DND-41 (cell line): Measurements from ENCODE around the gene CEACAM21.

ENCODE experiments used
- ATAC-seq: fragments of 200-7000 bp; cut with Tn5 transposase; 3 replicates; pipeline ENCODE4 v1.9.1; 2021; ENCODE audit warnings: low read depth; ENCODE audit not compliant: insufficient read depth
- DNase-seq: peaks from one replicate; pipeline ENCODE4 v3.0.0-alpha.2; 2020
- H2AFZ ChIP-seq: 2 replicates; pipeline ENCODE4 v1.6.0; 2012; ENCODE audit warnings: low read depth, low read length
- H3K27ac ChIP-seq: 2 replicates; pipeline ENCODE4 v1.5.1; 2012; ENCODE audit warnings: low read length, inconsistent platforms
- H3K27me3 ChIP-seq: fragments of 200-600 bp; sonication (generic); 2 replicates; pipeline ENCODE4 v1.6.0; 2012; ENCODE audit warnings: low read length, mild to moderate bottlenecking, inconsistent platforms; ENCODE audit not compliant: insufficient read depth, poor library complexity
- H3K36me3 ChIP-seq: 2 replicates; pipeline ENCODE4 v1.5.1; 2012; ENCODE audit warnings: low read length, inconsistent platforms; ENCODE audit not compliant: insufficient read depth
- H3K4me1 ChIP-seq: 2 replicates; pipeline ENCODE4 v1.5.1; 2012; ENCODE audit warnings: mild to moderate bottlenecking, low read length; ENCODE audit not compliant: insufficient read depth
- H3K4me2 ChIP-seq: 2 replicates; pipeline ENCODE4 v1.6.0; 2012; ENCODE audit warnings: mild to moderate bottlenecking, moderate library complexity, low read length, inconsistent platforms; ENCODE audit not compliant: insufficient read depth
- H3K4me3 ChIP-seq, 2 experiments: fragments of 200-600 bp in 1 of 2; shearing (Covaris generic) in 1 of 2; 2 replicates each; pipeline ENCODE4 v1.5.1; 2012 to 2016; ENCODE audit warnings: inconsistent platforms in 2 of 2, low read length in 2 of 2, mild to moderate bottlenecking in 2 of 2, low read depth in 1 of 2, moderate library complexity in 1 of 2
- H3K79me2 ChIP-seq: 2 replicates; pipeline ENCODE4 v1.6.0; 2012; ENCODE audit warnings: low read length, inconsistent platforms; ENCODE audit not compliant: insufficient read depth
- H3K9ac ChIP-seq: 2 replicates; pipeline ENCODE4 v1.6.0; 2012; ENCODE audit warnings: low read depth, mild to moderate bottlenecking, inconsistent platforms, low read length, moderate library complexity
- H3K9me3 ChIP-seq: 2 replicates; pipeline ENCODE4 v1.5.1; 2012; ENCODE audit warnings: low read length, moderate library complexity, mild to moderate bottlenecking, inconsistent platforms; ENCODE audit not compliant: insufficient read depth, severe bottlenecking
- H4K20me1 ChIP-seq: 2 replicates; pipeline ENCODE4 v1.6.0; 2012; ENCODE audit warnings: low read length; ENCODE audit not compliant: insufficient read depth
- CTCF ChIP-seq: IDR thresholded peaks from 2 replicates; pipeline ENCODE4 v1.5.1; 2012; ENCODE audit warnings: borderline replicate concordance, low read length, moderate library complexity, mild to moderate bottlenecking; ENCODE audit not compliant: poor library complexity, severe bottlenecking; ENCODE audit errors: extremely low read depth
- EZH2 ChIP-seq: IDR thresholded peaks from 3 replicates; pipeline ENCODE4 v1.6.1; 2012; ENCODE audit warnings: borderline replicate concordance, low read depth, mild to moderate bottlenecking, moderate library complexity, low read length, inconsistent platforms; ENCODE audit not compliant: severe bottlenecking

CEACAM21 gene

DNA sequence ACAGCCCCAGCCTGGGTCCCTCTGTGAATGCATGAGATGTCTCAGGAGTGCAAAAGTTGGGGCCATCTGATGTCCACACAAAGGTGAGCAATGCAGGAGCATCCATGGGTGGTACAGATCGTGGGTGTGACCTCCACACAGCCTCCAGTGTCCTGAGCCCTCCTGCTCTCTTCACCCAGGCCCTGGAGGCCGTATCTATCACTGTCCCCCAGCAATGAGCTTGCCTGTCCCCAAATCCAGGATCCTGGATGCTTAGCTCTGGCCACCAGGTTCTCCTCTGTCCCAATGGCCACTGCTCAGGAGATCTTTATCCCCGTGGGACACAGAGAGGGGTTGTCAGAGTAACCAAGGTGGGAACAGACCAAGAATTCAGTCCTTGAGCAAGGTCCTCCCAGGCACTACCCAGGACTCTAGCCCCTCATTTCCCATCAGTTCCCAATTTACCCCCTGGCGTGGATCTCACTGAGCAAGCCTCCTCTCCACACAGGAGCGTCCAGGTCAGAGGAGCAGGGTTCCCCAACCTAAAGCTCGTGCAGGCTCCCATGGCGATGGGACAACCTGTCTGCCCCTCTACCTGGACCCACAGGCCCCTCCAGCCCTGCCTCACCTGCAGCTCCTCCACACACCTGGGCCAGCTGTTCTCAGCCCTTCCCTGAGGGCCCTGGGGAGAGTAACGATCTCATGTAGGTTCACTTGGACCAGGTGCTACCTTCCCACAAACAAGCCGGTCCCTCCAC, 11.3 kb downstream of the CEACAM21 start:
- H3K4me2 ChIP-seq: no peak overlapping the region
- H3K4me3 ChIP-seq: no peak overlapping the region
- no peak overlapping the region for H3K27ac ChIP-seq
- TF ChIP-seq EZH2: no peak
- no peak for TF ChIP-seq CTCF
- no peaks in the 10 kb centered on the region for H3K27me3 ChIP-seq
- DNase-seq: no peak
- H3K9ac ChIP-seq: no peak overlapping the region
- no peaks in the 10 kb centered on the region for H3K4me1 ChIP-seq
- H3K36me3 ChIP-seq: no peaks in the 10 kb centered on the region
- ATAC-seq: no peak
- peaks cover 7% of the 10 kb centered on the region for H3K9me3 ChIP-seq
- peaks cover 17% of the 10 kb centered on the region; the same call in 1 of the 2 replicates for H4K20me1 ChIP-seq
- no peak overlapping the region for H2AFZ ChIP-seq
- H3K79me2 ChIP-seq: no peaks in the 10 kb centered on the region

DNA sequence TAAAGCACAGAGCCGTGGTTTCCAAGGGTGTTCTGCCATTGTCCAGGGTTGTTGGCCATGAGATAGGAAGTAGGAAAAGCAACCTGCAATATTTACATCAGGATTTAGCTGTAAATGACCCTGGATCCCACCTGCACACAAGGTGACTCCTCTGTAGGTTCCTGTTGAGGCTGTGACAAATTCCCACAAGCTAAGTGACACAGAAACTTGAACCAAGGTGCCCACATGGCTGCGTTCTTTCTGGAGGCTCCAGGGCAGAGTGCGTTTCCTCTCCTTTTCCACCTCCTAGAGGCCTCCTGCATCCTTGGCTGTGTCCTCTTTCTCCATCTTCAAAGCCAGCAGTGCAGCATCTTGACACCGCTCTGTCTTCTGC, 11.9 kb downstream of the CEACAM21 start:
- no peak overlapping the region for H2AFZ ChIP-seq
- TF ChIP-seq CTCF (no peak), EZH2 (no peak)
- no peaks in the 10 kb centered on the region for H3K79me2 ChIP-seq
- no peak overlapping the region for H3K4me3 ChIP-seq
- no peak for DNase-seq
- ATAC-seq: no peak
- peaks cover 4% of the 10 kb centered on the region for H3K9me3 ChIP-seq
- H3K27me3 ChIP-seq: no peaks in the 10 kb centered on the region
- H3K4me1 ChIP-seq: no peaks in the 10 kb centered on the region
- H4K20me1 ChIP-seq: peaks cover 18% of the 10 kb centered on the region; the same call in 1 of the 2 replicates
- H3K36me3 ChIP-seq: no peaks in the 10 kb centered on the region
- no peak overlapping the region for H3K9ac ChIP-seq
- H3K4me2 ChIP-seq: no peak overlapping the region
- no peak overlapping the region for H3K27ac ChIP-seq

- Histone ChIP-seq H3K27ac (no peak overlapping the region), H3K79me2 (no peaks in the 10 kb centered on the region), H4K20me1 (peaks cover 18% of the 10 kb centered on the region; the same call in 1 of the 2 replicates), H3K4me3 (no peak overlapping the region), H3K9ac (no peak overlapping the region), H3K4me1 (no peaks in the 10 kb centered on the region), H3K36me3 (no peaks in the 10 kb centered on the region), H3K9me3 (peaks cover 4% of the 10 kb centered on the region), H3K27me3 (no peaks in the 10 kb centered on the region), H2AFZ (no peak overlapping the region), H3K4me2 (no peak overlapping the region)
- TF ChIP-seq CTCF (no peak), EZH2 (no peak)
- peak; percentile 60; the same call in 2 of the 3 replicates for ATAC-seq
- peak; percentile 64 for DNase-seq
Observed at GRCh38 chr19:41588497-41589209, 12.7 kb downstream of the CEACAM21 start.
